ENCODE measurements around the gene MBIP.
A peak's percentile ranks its signal among the peaks of the same experiment; 100 is the strongest.
"Not testable (repeated sequence)": the region's sequence is repeated elsewhere in the genome, so short reads cannot be mapped to it uniquely, and the experiment has no call there.

The MBIP gene

DNA sequence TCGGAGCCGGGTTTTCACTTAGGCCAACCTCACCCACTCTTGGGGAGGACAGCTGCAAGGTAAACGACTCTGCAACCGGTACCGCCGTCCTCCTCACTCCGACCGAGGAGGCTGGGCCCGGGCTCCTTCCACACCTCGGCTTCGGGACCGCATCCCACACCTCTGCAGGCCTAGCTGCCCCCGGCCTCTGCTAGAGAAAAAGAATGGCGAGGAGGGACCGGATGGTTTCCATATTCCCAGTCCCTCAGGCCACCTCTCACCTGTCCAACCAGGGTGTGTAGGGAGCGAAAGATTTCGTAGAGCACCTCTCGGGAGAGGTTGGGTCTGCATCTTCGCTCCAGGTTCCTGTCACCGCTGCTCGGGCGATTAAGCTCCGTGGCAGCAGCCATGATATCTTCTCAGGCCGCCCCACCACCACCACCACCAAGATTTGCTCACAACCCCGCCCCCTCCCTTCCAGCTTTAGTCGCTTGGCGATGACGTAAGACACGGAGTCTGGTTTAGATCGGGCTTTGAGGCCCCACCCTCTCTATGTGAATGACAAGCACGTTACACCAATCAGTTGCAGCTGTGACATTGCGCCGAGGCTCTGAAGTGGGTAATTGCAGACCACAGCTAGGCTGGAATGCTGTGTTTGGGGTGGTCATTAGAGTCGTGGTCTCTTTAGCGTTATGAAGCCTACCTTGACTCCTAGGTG, at the start of gene MBIP:
MBIP (minus strand) TSS at position 438 of the 697 bp plus-strand sequence; CDS start at position 389, 49 bp downstream.
- peak; percentile 92 to 94 for DNase-seq

- peak; percentile 80 for DNase-seq
These were observed 47.7 kb upstream of the MBIP start for GRCh38 chr14:36367985-36368774.

- no peak for DNase-seq
These were observed 45.3 kb upstream of the MBIP start for GRCh38 chr14:36365766-36366165.

- no peak for DNase-seq
These were observed 43.3 kb upstream of the MBIP start for GRCh38 chr14:36363704-36364103.

GRCh38 chr14:36362648-36363047, 42.2 kb upstream of the MBIP start:
- no peak for DNase-seq

DNA sequence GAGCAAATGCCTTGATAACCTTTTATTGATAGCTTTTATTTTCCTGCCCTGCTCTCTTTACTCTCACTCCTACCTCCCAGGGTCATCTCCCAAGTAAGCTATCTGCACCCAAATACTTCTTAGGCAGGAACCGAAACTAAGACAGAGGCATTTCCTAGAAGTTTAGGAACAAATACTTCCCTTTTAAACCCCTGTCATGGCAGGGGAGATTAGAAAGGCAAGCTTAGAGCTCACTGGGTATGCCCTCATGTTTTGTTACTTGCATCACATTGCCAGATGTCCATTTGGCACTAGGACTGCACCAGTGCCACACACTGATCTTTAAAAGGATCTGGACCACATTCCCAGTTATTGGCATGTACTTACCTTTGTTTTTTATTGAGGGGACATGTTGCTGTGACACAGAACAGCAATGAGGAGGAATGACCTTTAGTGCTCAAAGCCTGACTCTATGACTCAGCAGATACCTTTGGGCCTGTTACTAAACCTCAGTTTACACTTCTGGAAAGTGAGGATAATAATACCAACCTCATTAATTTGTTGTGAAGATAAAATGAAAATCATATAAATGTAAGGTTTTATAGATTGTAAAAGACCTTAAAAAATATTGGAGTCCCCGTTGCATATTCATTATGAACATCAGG, 40.9 kb upstream of the MBIP start:
- no peak for DNase-seq

GRCh38 chr14:36356862-36357261, 36.4 kb upstream of the MBIP start:
- no peak for DNase-seq

- peak; percentile 74 to 82 for DNase-seq
These were observed 25.6 kb upstream of the MBIP start for GRCh38 chr14:36346052-36346451.

GRCh38 chr14:36344211-36344610, 23.8 kb upstream of the MBIP start:
- DNase-seq = no peak

DNA sequence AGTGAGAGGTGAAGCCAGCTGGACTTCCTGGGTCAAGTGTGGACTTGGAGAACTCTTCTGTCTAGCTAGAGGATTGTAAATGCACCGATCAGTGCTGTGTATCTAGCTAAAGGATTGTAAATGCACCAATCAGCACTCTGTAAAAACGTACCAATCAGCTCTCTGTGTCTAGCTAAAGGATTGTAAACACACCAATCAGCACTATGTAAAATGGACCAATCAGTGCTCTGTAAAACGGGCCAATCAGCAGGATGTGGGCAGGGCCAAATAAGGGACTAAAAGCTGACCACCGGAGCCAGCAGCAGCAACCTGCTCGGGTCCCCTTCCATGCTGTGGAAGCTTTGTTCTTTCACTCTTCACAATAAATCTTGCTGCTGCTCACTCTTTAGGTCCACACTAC, 21.4 kb upstream of the MBIP start:
- not testable (repeated sequence) for DNase-seq

DNA sequence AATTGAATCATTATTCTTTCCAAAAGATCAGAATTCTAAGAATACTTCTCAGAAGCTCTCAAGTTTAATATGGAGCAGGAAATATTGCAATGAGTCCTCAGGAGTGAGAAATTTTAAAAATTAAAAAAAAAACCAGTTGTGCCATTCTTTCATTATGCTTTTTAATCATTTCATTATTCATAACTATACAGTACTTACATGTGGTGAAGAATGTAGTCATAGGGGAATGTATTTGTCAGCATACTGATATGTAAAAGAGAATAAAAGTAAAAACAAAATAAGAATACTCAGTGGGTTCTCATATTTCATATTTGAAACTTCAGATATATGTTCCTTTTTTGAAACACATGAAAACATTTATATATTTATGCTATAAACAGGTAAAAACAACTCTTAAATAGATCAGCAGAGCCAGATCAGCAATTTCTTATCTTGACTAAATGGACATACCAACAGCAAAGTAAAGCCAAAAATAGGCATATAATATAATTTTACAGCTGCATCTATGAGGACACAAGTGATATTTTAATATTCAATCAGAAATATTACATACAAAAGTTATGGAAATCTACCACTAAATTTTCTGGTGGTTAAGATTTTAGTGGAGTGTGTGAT, 19.9 kb upstream of the MBIP start:
- DNase-seq = no peak

GRCh38 chr14:36339816-36340215, 19.4 kb upstream of the MBIP start:
- DNase-seq = no peak

DNA sequence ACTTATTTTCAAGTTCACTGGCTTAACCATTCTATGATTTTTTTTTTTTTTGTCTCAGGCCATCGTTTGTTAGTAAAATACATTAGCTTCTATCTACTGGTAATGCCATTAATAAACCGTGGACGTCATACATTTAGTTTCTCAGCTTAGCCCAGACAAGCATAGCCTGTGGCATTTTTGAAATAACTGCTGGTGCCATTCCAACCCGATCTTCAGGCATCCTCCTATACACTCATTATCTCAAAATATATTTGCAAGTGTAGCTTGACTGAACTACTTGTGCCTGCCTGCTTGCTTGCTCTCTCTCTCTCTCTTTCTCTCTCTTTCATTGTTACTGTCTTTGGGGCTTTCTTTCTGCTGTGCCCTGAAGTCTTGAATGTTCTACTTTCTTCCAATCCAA, 12.7 kb upstream of the MBIP start:
- no peak for DNase-seq

GRCh38 chr14:36327573-36327972, 7.1 kb upstream of the MBIP start:
- DNase-seq = not testable (repeated sequence)

- DNase-seq = no peak
These were observed 5.4 kb upstream of the MBIP start for GRCh38 chr14:36325853-36326252.

DNA sequence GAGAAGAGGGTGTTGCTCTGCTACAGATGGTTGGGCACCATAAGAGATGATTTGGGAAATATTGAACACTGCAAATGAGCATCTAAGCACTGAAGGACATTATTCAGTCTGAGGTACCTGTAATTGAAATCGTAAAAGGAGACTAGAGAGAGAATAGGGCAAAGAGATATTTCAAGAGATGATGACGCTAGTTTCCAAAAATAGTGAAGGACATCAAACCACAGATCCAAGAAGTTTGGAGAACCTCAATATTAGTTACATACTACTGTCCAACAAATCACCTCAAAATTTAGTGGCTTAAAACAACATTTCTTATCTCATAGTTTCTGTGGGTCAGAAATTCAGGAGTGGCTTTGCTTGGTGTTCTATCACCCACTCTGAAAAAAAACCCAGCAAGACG, 4.5 kb upstream of the MBIP start:
- DNase-seq = no peak

GRCh38 chr14:36320897-36321381, 502 bp upstream of the MBIP start:
- DNase-seq = no peak

GRCh38 chr14:36319899-36320199, 588 bp downstream of the MBIP start:
- peak in 1 of 2 experiments; percentile 20 for DNase-seq

GRCh38 chr14:36317650-36318049, 2.8 kb downstream of the MBIP start:
- DNase-seq = no peak

DNA sequence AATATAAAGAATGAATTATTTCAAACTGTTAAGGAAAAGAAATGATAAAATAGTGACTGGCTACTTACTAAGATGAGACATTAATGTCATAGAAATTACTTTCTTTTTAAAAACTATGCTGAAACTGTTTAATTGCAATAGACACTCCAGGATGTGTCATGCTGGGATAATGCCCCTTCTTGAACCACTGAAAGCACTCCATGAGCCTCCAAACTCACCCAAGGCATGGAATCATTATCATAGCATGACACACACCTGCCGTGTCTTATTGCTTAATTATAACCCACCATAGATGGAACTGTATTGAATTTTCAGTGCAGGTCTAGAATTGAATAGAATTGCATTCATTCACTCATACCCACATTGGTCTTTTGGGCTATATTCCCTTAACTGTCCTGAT, 4.3 kb downstream of the MBIP start:
- peak in 1 of 2 experiments; percentile 26 for DNase-seq

GRCh38 chr14:36315159-36315853, 5.1 kb downstream of the MBIP start:
- no peak for DNase-seq

DNA sequence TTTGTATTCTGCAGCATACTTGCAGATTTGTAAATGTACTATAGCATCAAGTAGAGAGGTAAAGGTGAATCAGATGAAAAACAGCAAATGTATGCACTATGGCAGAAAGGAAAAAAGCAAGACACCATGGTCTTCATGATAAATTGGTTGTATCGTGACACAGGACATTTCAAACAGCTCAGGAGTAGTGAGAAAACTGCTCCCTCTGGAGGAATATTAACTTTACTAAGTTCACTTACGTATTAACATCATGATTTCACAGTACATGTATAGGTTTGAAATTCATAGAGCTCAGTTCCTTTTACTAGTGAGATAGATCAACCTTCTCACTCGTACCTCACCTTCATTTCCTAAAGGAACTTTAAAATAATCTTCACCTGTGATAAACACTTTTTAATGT, 6.5 kb downstream of the MBIP start:
- DNase-seq = no peak

GRCh38 chr14:36313206-36313605, 7.2 kb downstream of the MBIP start:
- peak in 1 of 2 experiments; percentile 10 for DNase-seq
